OCI-M1 (cell line): ENCODE measurements around the gene RABGAP1L.
"Not testable (repeated sequence)": the region's sequence is repeated elsewhere in the genome, so short reads cannot be mapped to it uniquely, and the experiment has no call there.

Experiments used
- DNase-seq: peaks from one replicate; lab custom pipeline; 2025; lab: John Stamatoyannopoulos, UW

Gene RABGAP1L

GRCh38 chr1:174577681-174578080, 418.4 kb downstream of the RABGAP1L start:
- no peak for DNase-seq

- no peak for DNase-seq
These were observed 421.5 kb downstream of the RABGAP1L start for GRCh38 chr1:174580801-174581200.

DNA sequence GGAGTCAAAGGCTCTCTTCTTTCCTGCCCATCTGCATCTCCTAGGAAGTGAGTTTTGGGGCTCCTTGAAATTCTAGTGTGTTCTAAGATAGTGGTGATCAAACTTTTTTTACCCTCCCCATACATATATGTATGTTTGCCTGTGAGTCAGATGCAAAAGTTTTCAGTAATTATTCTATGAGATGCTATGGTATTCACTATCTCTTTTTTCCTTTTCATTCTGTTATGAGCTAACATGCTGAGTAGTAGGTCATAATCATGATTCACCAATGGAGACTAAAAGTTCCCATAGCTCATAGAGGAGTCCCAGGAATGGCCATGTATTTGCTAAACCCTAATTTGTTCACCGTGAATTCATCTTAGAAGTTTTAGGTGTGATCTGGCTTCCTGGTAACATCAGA, 424.0 kb downstream of the RABGAP1L start:
- no peak for DNase-seq

GRCh38 chr1:174584071-174584470, 424.8 kb downstream of the RABGAP1L start:
- DNase-seq, result no peak

DNA sequence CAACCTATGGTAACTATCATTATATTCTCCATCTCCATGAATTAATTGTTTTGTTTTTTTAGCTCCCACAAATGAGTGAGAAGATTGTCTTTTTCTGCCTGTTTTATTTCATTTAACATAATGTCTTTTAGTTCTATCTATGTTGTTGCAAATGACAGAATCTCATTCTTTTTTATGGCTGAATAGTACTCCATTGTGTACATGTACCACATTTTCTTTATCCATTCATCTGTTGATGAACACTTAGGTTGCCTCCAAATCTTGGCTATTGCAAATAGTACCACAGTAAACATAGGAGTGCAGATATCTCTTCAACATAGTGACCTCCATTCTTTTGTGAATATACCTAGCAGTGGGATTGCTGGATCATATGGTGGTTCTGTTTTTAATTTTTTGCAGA, 429.3 kb downstream of the RABGAP1L start:
- not testable (repeated sequence) for DNase-seq

DNA sequence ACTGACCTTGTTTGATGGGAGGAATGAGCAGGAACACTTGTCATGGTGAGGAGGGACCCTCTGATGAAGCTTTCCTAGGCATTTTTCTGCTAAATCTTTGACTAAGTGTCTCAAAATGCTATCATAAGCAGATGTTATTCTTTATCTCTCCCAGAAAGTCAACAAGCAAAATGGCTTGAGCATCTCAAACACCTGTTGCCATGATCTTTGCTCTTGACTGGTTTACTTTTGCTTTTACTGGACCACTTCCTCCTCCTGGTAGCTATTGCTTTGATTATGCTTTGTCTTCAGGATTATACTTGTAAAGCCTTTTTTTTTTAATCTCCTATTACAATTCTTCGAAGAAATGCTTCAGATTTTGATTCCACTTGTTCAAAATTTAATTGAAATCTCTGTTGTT, 445.9 kb downstream of the RABGAP1L start:
- no peak for DNase-seq

GRCh38 chr1:174606471-174606870, 447.2 kb downstream of the RABGAP1L start:
- DNase-seq, result no peak

DNA sequence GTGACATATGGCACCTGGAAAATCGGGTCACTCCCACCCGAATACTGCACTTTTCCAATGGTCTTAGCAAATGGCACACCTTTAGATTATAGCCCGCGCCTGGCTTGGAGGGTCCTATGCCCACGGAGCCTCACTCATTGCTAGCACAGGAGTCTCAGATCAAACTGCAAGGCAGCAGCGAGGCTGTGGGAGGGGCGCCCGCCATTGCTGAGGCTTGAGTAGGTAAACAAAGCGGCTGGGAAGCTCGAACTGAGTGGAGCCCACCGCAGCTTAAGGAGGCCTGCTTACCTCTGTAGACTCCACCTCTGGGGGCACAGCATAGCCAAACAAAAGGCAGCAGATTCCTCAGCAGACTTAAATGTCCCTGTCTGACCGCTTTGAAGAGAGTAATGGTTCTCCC, 458.6 kb downstream of the RABGAP1L start:
- DNase-seq, result not testable (repeated sequence)

- DNase-seq, result no peak
These were observed 464.2 kb downstream of the RABGAP1L start for GRCh38 chr1:174623324-174624035.

- no peak for DNase-seq
These were observed 467.0 kb downstream of the RABGAP1L start for GRCh38 chr1:174626031-174627025.

DNA sequence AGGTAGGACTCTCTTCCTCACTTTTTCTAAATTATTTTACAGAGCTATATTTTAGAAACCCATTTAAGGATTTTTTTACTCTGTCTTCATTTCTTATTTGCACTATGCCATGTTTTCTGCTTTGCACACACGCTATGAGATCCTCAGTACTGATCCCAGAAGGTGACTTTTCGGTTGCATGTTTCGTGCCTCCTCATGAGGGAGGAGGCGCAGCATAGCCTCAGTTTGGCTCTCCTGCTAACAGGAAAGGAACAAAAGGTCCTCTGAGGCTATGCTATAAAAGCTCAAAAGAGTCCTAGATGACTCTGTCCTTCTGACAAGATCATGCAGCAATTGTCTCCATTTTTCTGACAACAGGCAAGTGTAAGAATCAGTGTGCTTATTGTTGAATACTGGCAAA, 478.2 kb downstream of the RABGAP1L start:
- DNase-seq, result no peak

GRCh38 chr1:174639461-174639860, 480.1 kb downstream of the RABGAP1L start:
- DNase-seq, result no peak

DNA sequence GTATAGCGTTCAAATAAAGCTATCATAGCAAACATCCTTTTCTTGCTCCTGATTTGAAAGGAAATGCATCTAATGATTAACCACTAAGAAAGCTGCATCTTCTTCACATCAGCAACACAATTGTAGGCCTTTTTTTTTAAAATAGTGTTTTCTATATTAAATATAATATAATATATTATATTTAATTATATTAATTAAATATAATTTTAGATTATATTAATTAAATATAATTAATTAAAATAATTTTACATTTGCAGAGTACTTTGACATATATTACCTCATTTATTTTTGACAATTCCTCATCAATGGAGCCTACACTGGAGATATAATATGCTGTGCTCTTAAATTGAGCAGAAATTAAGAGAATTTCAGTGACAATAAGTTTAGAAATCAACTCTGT, 481.5 kb downstream of the RABGAP1L start:
- DNase-seq, result no peak

GRCh38 chr1:174642393-174642792, 483.1 kb downstream of the RABGAP1L start:
- DNase-seq, result no peak

GRCh38 chr1:174643206-174643605, 483.9 kb downstream of the RABGAP1L start:
- DNase-seq, result no peak

- peak; percentile 55 for DNase-seq
These were observed 490.3 kb downstream of the RABGAP1L start for GRCh38 chr1:174649572-174649971.

DNA sequence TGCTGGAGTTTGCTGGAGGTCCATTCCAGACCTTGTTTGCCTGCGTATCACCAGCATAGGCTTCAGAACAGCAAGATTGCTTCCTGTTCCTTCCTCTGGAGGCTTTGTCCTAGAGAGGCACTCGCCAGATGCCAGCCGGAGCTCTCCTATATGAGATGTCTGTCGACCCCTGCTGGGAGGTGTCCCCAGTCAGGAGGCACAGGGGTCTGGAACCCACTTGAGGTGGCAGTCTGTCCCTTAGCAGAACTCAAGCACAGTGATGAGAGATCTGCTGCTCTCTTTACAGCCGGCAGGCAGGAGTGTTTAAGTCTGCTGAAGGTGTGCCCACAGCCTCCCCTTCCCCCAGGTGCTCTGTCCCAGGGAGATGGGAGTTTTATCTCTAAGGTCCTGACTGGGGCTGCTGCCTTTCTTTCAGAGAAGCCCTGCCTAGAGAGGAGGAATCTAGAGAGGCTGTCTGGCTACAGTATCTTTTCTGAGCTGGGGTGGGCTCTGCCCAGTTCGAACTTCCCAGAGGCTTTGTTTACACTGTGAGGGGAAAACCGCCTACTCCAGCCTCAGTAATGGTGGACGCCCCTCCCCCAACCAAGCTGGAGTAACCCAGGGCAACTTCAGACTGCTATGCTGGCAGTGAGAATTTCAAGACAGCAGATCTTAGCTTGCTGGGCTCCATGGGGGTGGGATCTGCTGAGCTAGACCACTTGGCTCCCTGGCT, 493.4 kb downstream of the RABGAP1L start:
- DNase-seq, result no peak

DNA sequence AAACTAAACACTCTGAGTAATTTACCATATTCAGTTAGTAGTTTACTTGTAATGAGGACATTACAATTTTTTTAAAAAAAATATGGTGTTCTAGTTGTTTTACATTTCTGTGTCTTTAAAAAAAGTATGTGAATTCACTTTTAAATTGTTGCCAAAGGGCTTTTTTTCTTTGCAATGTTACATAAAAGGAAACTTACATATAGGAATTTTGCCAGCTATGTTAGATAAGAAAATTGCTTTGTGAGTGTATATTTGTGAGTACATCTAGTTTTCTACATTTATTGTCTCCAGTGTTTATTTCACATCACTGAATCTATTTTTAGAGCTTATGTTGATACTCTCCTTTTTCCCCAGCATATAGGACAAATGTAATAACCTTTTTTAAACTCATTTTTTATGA, 495.2 kb downstream of the RABGAP1L start:
- no peak for DNase-seq

DNA sequence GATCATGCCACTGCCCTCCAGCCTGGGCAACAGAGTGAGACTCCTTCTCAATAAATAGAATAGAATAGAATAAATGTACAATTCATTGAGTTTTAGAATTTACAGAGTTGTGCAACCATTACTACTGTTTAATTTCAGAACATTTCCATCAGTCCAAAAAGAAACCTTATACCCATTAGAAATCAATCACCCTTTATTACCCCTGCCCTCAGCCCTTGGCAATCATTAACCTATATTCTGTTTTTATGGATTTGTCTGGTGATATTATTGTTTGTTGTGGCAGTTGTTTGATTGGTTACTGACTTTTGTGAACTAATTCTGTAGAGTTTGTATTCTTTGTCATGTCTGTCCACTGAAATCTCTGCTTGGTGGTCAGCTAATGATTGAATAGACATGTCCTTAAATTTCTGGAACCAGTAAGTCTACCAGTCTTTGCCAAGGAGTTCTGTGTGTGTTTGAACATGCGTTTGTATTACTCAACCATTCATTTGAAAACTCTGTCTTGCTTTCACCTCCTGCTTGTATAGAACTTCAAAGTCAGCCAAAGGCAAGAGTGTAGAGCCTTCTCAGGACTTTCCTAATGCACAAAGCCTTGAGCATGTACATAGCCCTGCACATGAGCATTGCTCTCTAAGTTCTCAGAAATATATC, 497.2 kb downstream of the RABGAP1L start:
- DNase-seq, result no peak

- DNase-seq, result no peak
These were observed 498.1 kb downstream of the RABGAP1L start for GRCh38 chr1:174657411-174657810.

GRCh38 chr1:174657893-174658292, 498.6 kb downstream of the RABGAP1L start:
- no peak for DNase-seq

- no peak for DNase-seq
These were observed 500.5 kb downstream of the RABGAP1L start for GRCh38 chr1:174659823-174660222.
